ENCODE results near the gene BCL2.

- TF ChIP-seq POLR2AphosphoS5 (IDR thresholded peaks at IDR 0.05) (no peak), POLR2A (IDR thresholded peaks at IDR 0.05) (no peak), CTCF (IDR thresholded peaks at IDR 0.05) (no peak), EP300 (IDR thresholded peaks at IDR 0.05) (no peak)
Observed at GRCh38 chr18:63102941-63103744, 216.4 kb downstream of the BCL2 start.

Measured in sigmoid colon (tissue), 4 donors.